DND-41 (cell line): ENCODE data around the gene MSANTD1.

Experiments used
- ATAC-seq: fragments of 200-7000 bp; cut with Tn5 transposase; 3 replicates; pipeline ENCODE4 v1.9.1; 2021; ENCODE audit warnings: low read depth; ENCODE audit not compliant: insufficient read depth
- DNase-seq: peaks from one replicate; pipeline ENCODE4 v3.0.0-alpha.2; 2020
- H2AFZ ChIP-seq: 2 replicates; pipeline ENCODE4 v1.6.0; 2012; ENCODE audit warnings: low read depth, low read length
- H3K27ac ChIP-seq: 2 replicates; pipeline ENCODE4 v1.5.1; 2012; ENCODE audit warnings: low read length, inconsistent platforms
- H3K27me3 ChIP-seq: fragments of 200-600 bp; sonication (generic); 2 replicates; pipeline ENCODE4 v1.6.0; 2012; ENCODE audit warnings: low read length, mild to moderate bottlenecking, inconsistent platforms; ENCODE audit not compliant: insufficient read depth, poor library complexity
- H3K36me3 ChIP-seq: 2 replicates; pipeline ENCODE4 v1.5.1; 2012; ENCODE audit warnings: low read length, inconsistent platforms; ENCODE audit not compliant: insufficient read depth
- H3K4me1 ChIP-seq: 2 replicates; pipeline ENCODE4 v1.5.1; 2012; ENCODE audit warnings: mild to moderate bottlenecking, low read length; ENCODE audit not compliant: insufficient read depth
- H3K4me2 ChIP-seq: 2 replicates; pipeline ENCODE4 v1.6.0; 2012; ENCODE audit warnings: mild to moderate bottlenecking, moderate library complexity, low read length, inconsistent platforms; ENCODE audit not compliant: insufficient read depth
- H3K4me3 ChIP-seq, 2 experiments: fragments of 200-600 bp in 1 of 2; shearing (Covaris generic) in 1 of 2; 2 replicates each; pipeline ENCODE4 v1.5.1; 2012 to 2016; ENCODE audit warnings: inconsistent platforms in 2 of 2, low read length in 2 of 2, mild to moderate bottlenecking in 2 of 2, low read depth in 1 of 2, moderate library complexity in 1 of 2
- H3K79me2 ChIP-seq: 2 replicates; pipeline ENCODE4 v1.6.0; 2012; ENCODE audit warnings: low read length, inconsistent platforms; ENCODE audit not compliant: insufficient read depth
- H3K9ac ChIP-seq: 2 replicates; pipeline ENCODE4 v1.6.0; 2012; ENCODE audit warnings: low read depth, mild to moderate bottlenecking, inconsistent platforms, low read length, moderate library complexity
- H3K9me3 ChIP-seq: 2 replicates; pipeline ENCODE4 v1.5.1; 2012; ENCODE audit warnings: low read length, moderate library complexity, mild to moderate bottlenecking, inconsistent platforms; ENCODE audit not compliant: insufficient read depth, severe bottlenecking
- H4K20me1 ChIP-seq: 2 replicates; pipeline ENCODE4 v1.6.0; 2012; ENCODE audit warnings: low read length; ENCODE audit not compliant: insufficient read depth
- CTCF ChIP-seq: IDR thresholded peaks from 2 replicates; pipeline ENCODE4 v1.5.1; 2012; ENCODE audit warnings: borderline replicate concordance, low read length, moderate library complexity, mild to moderate bottlenecking; ENCODE audit not compliant: poor library complexity, severe bottlenecking; ENCODE audit errors: extremely low read depth
- EZH2 ChIP-seq: IDR thresholded peaks from 3 replicates; pipeline ENCODE4 v1.6.1; 2012; ENCODE audit warnings: borderline replicate concordance, low read depth, mild to moderate bottlenecking, moderate library complexity, low read length, inconsistent platforms; ENCODE audit not compliant: severe bottlenecking

MSANTD1 gene

DNA sequence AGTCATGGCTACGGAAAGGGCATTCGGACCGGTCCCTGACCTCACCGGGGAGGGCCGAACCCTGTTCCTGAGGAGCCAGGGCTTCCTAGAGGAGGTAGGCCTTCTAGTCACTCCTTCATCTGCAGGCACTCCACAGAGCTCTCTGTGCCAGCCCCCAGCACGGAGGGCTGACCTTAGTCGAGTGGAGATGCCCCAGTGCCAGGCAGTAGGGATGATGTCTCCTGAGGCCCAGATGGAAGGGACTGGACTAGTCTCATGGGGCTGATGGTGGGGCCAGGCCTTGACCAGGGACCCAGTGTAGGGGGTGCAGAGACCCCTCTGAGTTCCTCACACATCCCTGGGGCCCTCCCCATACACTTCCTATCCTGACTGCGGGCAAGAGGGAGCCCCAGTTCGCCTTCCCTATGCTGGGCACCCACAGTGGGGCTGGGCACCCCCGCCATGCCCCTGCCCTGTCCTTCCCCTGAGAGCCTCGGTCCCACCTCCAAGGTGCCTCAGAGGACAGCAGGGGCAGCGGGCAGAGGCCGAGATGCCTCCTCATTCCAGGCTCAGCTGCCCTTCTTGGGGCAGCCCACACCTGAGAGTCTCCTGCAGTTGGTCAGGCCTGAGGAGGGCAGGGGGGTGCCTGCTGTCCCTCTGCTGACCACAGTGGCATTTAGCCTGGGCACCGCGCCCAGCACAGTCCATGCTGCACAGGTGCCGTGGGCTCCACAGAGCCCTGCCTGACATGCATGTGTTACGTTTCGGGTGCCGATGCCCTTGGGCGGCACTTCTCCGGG lies 1.4 kb upstream of the MSANTD1 start:
- TF ChIP-seq CTCF (no peak), EZH2 (no peak)
- Histone ChIP-seq H3K27me3 (no peaks in the 10 kb centered on the region), H2AFZ (no peak overlapping the region), H3K9me3 (no peaks in the 10 kb centered on the region), H3K27ac (no peak overlapping the region), H3K9ac (no peak overlapping the region), H3K36me3 (no peaks in the 10 kb centered on the region), H3K4me3 (no peak overlapping the region), H3K79me2 (no peaks in the 10 kb centered on the region), H3K4me2 (no peak overlapping the region), H3K4me1 (no peaks in the 10 kb centered on the region), H4K20me1 (peaks cover 10% of the 10 kb centered on the region)
- ATAC-seq (no peak), DNase-seq (no peak)

DNA sequence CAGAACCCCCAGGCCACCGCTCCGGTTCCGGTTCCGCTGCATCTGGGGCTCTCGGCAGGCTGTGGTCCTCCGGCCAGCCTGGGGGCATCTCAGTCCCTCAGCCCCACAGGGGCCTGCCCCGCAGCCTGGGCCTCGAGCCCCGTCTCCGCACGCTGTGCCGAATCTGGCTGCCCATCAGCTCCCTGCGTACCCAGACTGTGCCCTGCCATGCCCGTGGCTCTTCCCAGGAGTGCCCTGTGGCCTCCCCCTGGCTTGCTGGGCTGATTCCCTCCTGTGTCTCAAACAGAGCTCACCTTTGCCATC lies 830 bp upstream of the MSANTD1 start:
- Histone ChIP-seq H3K27ac (no peak overlapping the region), H3K79me2 (no peaks in the 10 kb centered on the region), H3K9me3 (no peaks in the 10 kb centered on the region), H2AFZ (no peak overlapping the region), H4K20me1 (peaks cover 10% of the 10 kb centered on the region), H3K36me3 (no peaks in the 10 kb centered on the region), H3K4me1 (no peaks in the 10 kb centered on the region), H3K27me3 (no peaks in the 10 kb centered on the region), H3K4me3 (no peak overlapping the region), H3K9ac (no peak overlapping the region), H3K4me2 (no peak overlapping the region)
- ATAC-seq: no peak
- TF ChIP-seq CTCF: no peak
- TF ChIP-seq EZH2: no peak
- DNase-seq: no peak

GRCh38 chr4:3249711-3250437 lies 915 bp downstream of the MSANTD1 start:
- Histone ChIP-seq H3K9ac (no peak overlapping the region), H3K27ac (no peak overlapping the region), H3K9me3 (no peaks in the 10 kb centered on the region), H3K27me3 (no peaks in the 10 kb centered on the region), H3K36me3 (no peaks in the 10 kb centered on the region), H3K4me2 (no peak overlapping the region), H3K4me1 (no peaks in the 10 kb centered on the region), H3K79me2 (no peaks in the 10 kb centered on the region), H4K20me1 (peaks cover 6% of the 10 kb centered on the region; the same call in 1 of the 2 replicates), H2AFZ (no peak overlapping the region), H3K4me3 (no peak overlapping the region)
- ATAC-seq: no peak
- TF ChIP-seq CTCF (no peak), EZH2 (no peak)
- no peak for DNase-seq
